HepG2 (cell line): Measurements from ENCODE around the gene TMEM253. TPM values are rescaled to one million over a fixed set of nuclear protein-coding genes. Genes with fewer than 3 reads are reported as not detected.

Source experiments
- ARNT2 ChIP-seq: sonication (generic); formaldehyde crosslinking; IDR thresholded peaks from 2 replicates; pipeline ENCODE4 v1.8.0; 2022; ENCODE audit warnings: mild to moderate bottlenecking, low read depth, missing genetic modification reagents, moderate library complexity
- CAMTA2 ChIP-seq: sonication (generic); formaldehyde crosslinking; IDR thresholded peaks from 2 replicates; pipeline ENCODE4 v1.4.0; 2020; ENCODE audit warnings: mild to moderate bottlenecking, missing genetic modification reagents, borderline replicate concordance
- DR1 ChIP-seq: sonication (generic); formaldehyde crosslinking; IDR thresholded peaks from 2 replicates; pipeline ENCODE4 v1.8.0; 2021; ENCODE audit warnings: mild to moderate bottlenecking, missing genetic modification reagents, inconsistent platforms
- FOXM1 ChIP-seq: sonication (generic); formaldehyde crosslinking; IDR thresholded peaks from 2 replicates; pipeline ENCODE4 v1.5.0; 2020; ENCODE audit warnings: missing genetic modification reagents
- NCOA1 ChIP-seq: sonication (generic); formaldehyde crosslinking; IDR thresholded peaks from 2 replicates; pipeline ENCODE4 v1.9.0; 2021; ENCODE audit warnings: missing genetic modification reagents
- PHB2 ChIP-seq: fragments of 450-650 bp; IDR thresholded peaks from 2 replicates; pipeline ENCODE4 v1.6.1; 2018; ENCODE audit not compliant: partially characterized antibody
- PRMT3 ChIP-seq: sonication (generic); formaldehyde crosslinking; IDR thresholded peaks from 2 replicates; pipeline ENCODE4 v1.8.1; 2022; ENCODE audit warnings: low read depth, mild to moderate bottlenecking, moderate library complexity, missing genetic modification reagents, borderline replicate concordance
- RXRA ChIP-seq: sonication (generic); formaldehyde crosslinking; IDR thresholded peaks from 2 replicates; pipeline ENCODE4 v1.5.1; 2020; ENCODE audit warnings: missing genetic modification reagents
- SP2 ChIP-seq: sonication (generic); formaldehyde crosslinking; IDR thresholded peaks from 2 replicates; pipeline ENCODE4 v1.5.1; 2020; ENCODE audit warnings: mild to moderate bottlenecking, missing genetic modification reagents
- TBL1XR1 ChIP-seq: fragments of 150-350 bp; IDR thresholded peaks from 2 replicates; pipeline ENCODE4 v1.6.1; 2014; ENCODE audit warnings: borderline replicate concordance, low read length; ENCODE audit not compliant: partially characterized antibody
- TBP ChIP-seq: sonication (generic); formaldehyde crosslinking; IDR thresholded peaks from 2 replicates; pipeline ENCODE4 v1.5.0; 2020; ENCODE audit warnings: missing genetic modification reagents
- TEAD2 ChIP-seq: sonication (generic); formaldehyde crosslinking; IDR thresholded peaks from 2 replicates; pipeline ENCODE4 v1.9.0; 2021; ENCODE audit warnings: missing genetic modification reagents
- ZBTB25 ChIP-seq: IDR thresholded peaks from 2 replicates; pipeline ENCODE4 v1.6.1; 2018; ENCODE audit warnings: missing genetic modification reagents
- ZBTB7A ChIP-seq: sonication (generic); formaldehyde crosslinking; IDR thresholded peaks from 2 replicates; pipeline ENCODE4 v1.8.0; 2022; ENCODE audit warnings: mild to moderate bottlenecking, missing genetic modification reagents
- ZBTB8A ChIP-seq: sonication (generic); formaldehyde crosslinking; IDR thresholded peaks from 2 replicates; pipeline ENCODE4 v1.4.0; 2020; ENCODE audit warnings: mild to moderate bottlenecking, low read depth, missing genetic modification reagents, borderline replicate concordance
- ZKSCAN1 ChIP-seq: fragments of 150-350 bp; IDR thresholded peaks from 2 replicates; pipeline ENCODE4 v1.6.1; 2014; ENCODE audit warnings: low read length
- ZNF496 ChIP-seq: sonication (generic); formaldehyde crosslinking; IDR thresholded peaks from 2 replicates; pipeline ENCODE4 v1.8.1; 2023; ENCODE audit warnings: mild to moderate bottlenecking, moderate library complexity, missing genetic modification reagents; ENCODE audit not compliant: insufficient replicate concordance
- ZNF562 ChIP-seq: sonication (generic); formaldehyde crosslinking; IDR thresholded peaks from 2 replicates; pipeline ENCODE4 v1.8.0; 2022; ENCODE audit warnings: missing genetic modification reagents, borderline replicate concordance
- ZNF569 ChIP-seq: sonication (generic); formaldehyde crosslinking; IDR thresholded peaks from 2 replicates; pipeline ENCODE4 v1.5.0; 2020; ENCODE audit warnings: mild to moderate bottlenecking, missing genetic modification reagents, moderate library complexity, borderline replicate concordance
- ZNF629 ChIP-seq: sonication (generic); formaldehyde crosslinking; conservative IDR thresholded peaks from 2 replicates; pipeline ENCODE4 v1.5.0; 2020; ENCODE audit warnings: missing genetic modification reagents
- ZNF670 ChIP-seq: sonication (generic); formaldehyde crosslinking; IDR thresholded peaks from 2 replicates; pipeline ENCODE4 v1.8.0; 2022; ENCODE audit warnings: mild to moderate bottlenecking, missing genetic modification reagents, borderline replicate concordance
- ZNF768 ChIP-seq: sonication (generic); formaldehyde crosslinking; IDR thresholded peaks from 2 replicates; pipeline ENCODE4 v1.4.0; 2020; ENCODE audit warnings: missing genetic modification reagents
- ZNF782 ChIP-seq: sonication (generic); formaldehyde crosslinking; IDR thresholded peaks from 2 replicates; pipeline ENCODE4 v1.4.0; 2020; ENCODE audit warnings: missing genetic modification reagents, mild to moderate bottlenecking, borderline replicate concordance
- ZNF883 ChIP-seq: sonication (generic); formaldehyde crosslinking; IDR thresholded peaks from 2 replicates; pipeline ENCODE4 v1.5.1; 2020; ENCODE audit warnings: mild to moderate bottlenecking, missing genetic modification reagents; ENCODE audit errors: not compliant biosample characterization
- polyA plus RNA-seq, 8 experiments: library from polyadenylated mRNA; depleted of rRNA in 3 of 8; stranded (reverse) in 7 of 8; unstranded in 1 of 8; fragments of >200 nt; fragmentation: Illumina TruSeq in 4 of 8; extraction: Trizol in 4 of 8; gene quantifications; 2 replicates each; pipeline versions ENCODE4 v1.2.1 to v1.2.3, GENCODE V29; 2011 to 2016; ENCODE audit warnings: low read depth in 4 of 8, missing spikeins in 1 of 8, mixed read lengths in 1 of 8; ENCODE audit not compliant: insufficient read depth in 1 of 8
- total RNA-seq, 5 experiments: library from RNA; depleted of rRNA; stranded (reverse); fragments of >200 nt; fragmentation: Illumina TruSeq; extraction: Trizol; gene quantifications; 2 replicates each; pipeline ENCODE4 v1.2.3, GENCODE V29; 2016; ENCODE audit warnings: low read depth in 1 of 5
- TF ChIP-seq, protein P1 (sequence below): sonication (generic); formaldehyde crosslinking; IDR thresholded peaks from 2 replicates; pipeline ENCODE4 v1.4.0; 2020; ENCODE audit warnings: mild to moderate bottlenecking, missing genetic modification reagents
- TF ChIP-seq, protein P2 (sequence below): sonication (generic); formaldehyde crosslinking; IDR thresholded peaks from 2 replicates; pipeline ENCODE4 v1.5.0; 2020; ENCODE audit warnings: missing genetic modification reagents, mild to moderate bottlenecking, borderline replicate concordance

Gene TMEM253
- total and polyA plus RNA-seq, 2 of the 13 experiments (the other 11 are each of a cell fraction or from before 2014, with no cell fraction given) = 0.29 to 0.45 TPM

- TF ChIP-seq, protein P1, sequence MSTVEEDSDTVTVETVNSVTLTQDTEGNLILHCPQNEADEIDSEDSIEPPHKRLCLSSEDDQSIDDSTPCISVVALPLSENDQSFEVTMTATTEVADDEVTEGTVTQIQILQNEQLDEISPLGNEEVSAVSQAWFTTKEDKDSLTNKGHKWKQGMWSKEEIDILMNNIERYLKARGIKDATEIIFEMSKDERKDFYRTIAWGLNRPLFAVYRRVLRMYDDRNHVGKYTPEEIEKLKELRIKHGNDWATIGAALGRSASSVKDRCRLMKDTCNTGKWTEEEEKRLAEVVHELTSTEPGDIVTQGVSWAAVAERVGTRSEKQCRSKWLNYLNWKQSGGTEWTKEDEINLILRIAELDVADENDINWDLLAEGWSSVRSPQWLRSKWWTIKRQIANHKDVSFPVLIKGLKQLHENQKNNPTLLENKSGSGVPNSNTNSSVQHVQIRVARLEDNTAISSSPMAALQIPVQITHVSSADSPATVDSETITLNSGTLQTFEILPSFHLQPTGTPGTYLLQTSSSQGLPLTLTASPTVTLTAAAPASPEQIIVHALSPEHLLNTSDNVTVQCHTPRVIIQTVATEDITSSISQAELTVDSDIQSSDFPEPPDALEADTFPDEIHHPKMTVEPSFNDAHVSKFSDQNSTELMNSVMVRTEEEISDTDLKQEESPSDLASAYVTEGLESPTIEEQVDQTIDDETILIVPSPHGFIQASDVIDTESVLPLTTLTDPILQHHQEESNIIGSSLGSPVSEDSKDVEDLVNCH (CRISPR knock-in tag) = no peak
- TF ChIP-seq ZNF569 (CRISPR knock-in tag) (no peak), TBP (CRISPR knock-in tag) (0 out of 2 replicates have a peak, but pooled peaks have one; percentile 33), ZNF782 (CRISPR knock-in tag) (0 out of 2 replicates have a peak, but pooled peaks have one; percentile 33), ZKSCAN1 (no peak), NCOA1 (CRISPR knock-in tag) (no peak), FOXM1 (CRISPR knock-in tag) (no peak), PRMT3 (CRISPR knock-in tag) (no peak), SP2 (CRISPR knock-in tag) (peak; percentile 34), ZNF496 (CRISPR knock-in tag) (no peak), ZNF629 (no peak), PHB2 (no peak), ZNF562 (CRISPR knock-in tag) (no peak), ZBTB8A (CRISPR knock-in tag) (no peak), RXRA (CRISPR knock-in tag) (peak; percentile 68), ZNF883 (peak; percentile 87), ZNF670 (CRISPR knock-in tag) (no peak), ZNF768 (CRISPR knock-in tag) (peak; percentile 3; the same call in 1 of the 2 replicates), ZBTB7A (CRISPR knock-in tag) (peak; percentile 96), TEAD2 (CRISPR knock-in tag) (no peak), ZBTB25 (CRISPR knock-in tag) (no peak), TBL1XR1 (no peak), CAMTA2 (CRISPR knock-in tag) (no peak), DR1 (CRISPR knock-in tag) (peak; percentile 38; the same call in 1 of the 2 replicates), ARNT2 (CRISPR knock-in tag) (peak; percentile 43; the same call in 1 of the 2 replicates)
- TF ChIP-seq, protein P2, sequence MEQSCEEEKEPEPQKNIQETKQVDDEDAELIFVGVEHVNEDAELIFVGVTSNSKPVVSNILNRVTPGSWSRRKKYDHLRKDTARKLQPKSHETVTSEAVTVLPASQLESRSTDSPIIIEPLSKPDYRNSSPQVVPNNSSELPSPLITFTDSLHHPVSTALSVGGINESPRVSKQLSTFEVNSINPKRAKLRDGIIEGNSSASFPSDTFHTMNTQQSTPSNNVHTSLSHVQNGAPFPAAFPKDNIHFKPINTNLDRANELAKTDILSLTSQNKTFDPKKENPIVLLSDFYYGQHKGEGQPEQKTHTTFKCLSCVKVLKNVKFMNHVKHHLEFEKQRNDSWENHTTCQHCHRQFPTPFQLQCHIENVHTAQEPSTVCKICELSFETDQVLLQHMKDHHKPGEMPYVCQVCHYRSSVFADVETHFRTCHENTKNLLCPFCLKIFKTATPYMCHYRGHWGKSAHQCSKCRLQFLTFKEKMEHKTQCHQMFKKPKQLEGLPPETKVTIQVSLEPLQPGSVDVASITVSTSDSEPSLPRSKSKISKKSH (CRISPR knock-in tag) = no peak
These were observed 30.1 kb upstream of the TMEM253 start (continued) for GRCh38 chr14:21070610-21071224.
